HepG2 (cell line): ENCODE measurements around the gene TM9SF2. TPM values are rescaled to one million over a fixed set of nuclear protein-coding genes. Genes with fewer than 3 reads are reported as not detected.

ENCODE experiments used
- ATM ChIP-seq: fragments of 450-650 bp; IDR thresholded peaks from 2 replicates; pipeline ENCODE4 v1.7.1; 2017; ENCODE audit warnings: mild to moderate bottlenecking, borderline replicate concordance
- DRAP1 ChIP-seq: IDR thresholded peaks from 2 replicates; pipeline ENCODE4 v1.6.1; 2016; ENCODE audit warnings: missing genetic modification reagents, missing compliant biosample characterization
- GLI4 ChIP-seq: sonication (generic); formaldehyde crosslinking; IDR thresholded peaks from 2 replicates; pipeline ENCODE4 v1.5.1; 2020; ENCODE audit warnings: missing genetic modification reagents, mild to moderate bottlenecking, moderate library complexity, borderline replicate concordance
- HOXD1 ChIP-seq: sonication (generic); formaldehyde crosslinking; IDR thresholded peaks from 2 replicates; pipeline ENCODE4 v1.5.0; 2020; ENCODE audit warnings: missing genetic modification reagents
- PRDM10 ChIP-seq: sonication (generic); formaldehyde crosslinking; IDR thresholded peaks from 2 replicates; pipeline ENCODE4 v1.4.0; 2020; ENCODE audit warnings: low read depth, missing genetic modification reagents
- RARG ChIP-seq: sonication (generic); formaldehyde crosslinking; IDR thresholded peaks from 2 replicates; pipeline ENCODE4 v1.4.0; 2020; ENCODE audit warnings: low read depth, mild to moderate bottlenecking, missing genetic modification reagents
- REPIN1 ChIP-seq: sonication (generic); formaldehyde crosslinking; IDR thresholded peaks from 2 replicates; pipeline ENCODE4 v1.8.0; 2022; ENCODE audit warnings: missing genetic modification reagents, low read depth, mild to moderate bottlenecking, borderline replicate concordance
- RFX3 ChIP-seq: IDR thresholded peaks from 2 replicates; pipeline ENCODE4 v1.6.1; 2016; ENCODE audit warnings: missing biosample characterization, missing genetic modification reagents
- RORA ChIP-seq: sonication (generic); formaldehyde crosslinking; IDR thresholded peaks from 2 replicates; pipeline ENCODE4 v1.5.0; 2020; ENCODE audit warnings: mild to moderate bottlenecking, missing genetic modification reagents, moderate library complexity
- SAP130 ChIP-seq: IDR thresholded peaks from 2 replicates; pipeline ENCODE4 v1.6.1; 2016; ENCODE audit warnings: low read depth
- U2AF2 ChIP-seq: fragments of 200-400 bp; formaldehyde crosslinking; IDR thresholded peaks from 2 replicates; pipeline ENCODE4 v1.6.1; 2017; ENCODE audit warnings: low read depth, mild to moderate bottlenecking, low read length
- ZFX ChIP-seq: sonication (generic); formaldehyde crosslinking; IDR thresholded peaks from 2 replicates; pipeline ENCODE4 v1.4.0; 2020; ENCODE audit warnings: mild to moderate bottlenecking, low read depth, missing genetic modification reagents, moderate library complexity
- ZNF205 ChIP-seq: IDR thresholded peaks from 2 replicates; pipeline ENCODE4 v1.6.1; 2018; ENCODE audit warnings: missing biosample characterization, missing genetic modification reagents
- ZNF329 ChIP-seq: sonication (generic); formaldehyde crosslinking; IDR thresholded peaks from 2 replicates; pipeline ENCODE4 v1.9.0; 2021; ENCODE audit warnings: low read depth, mild to moderate bottlenecking, missing genetic modification reagents
- ZNF556 ChIP-seq: sonication (generic); formaldehyde crosslinking; IDR thresholded peaks from 2 replicates; pipeline ENCODE4 v1.4.0; 2020; ENCODE audit warnings: mild to moderate bottlenecking, missing genetic modification reagents, borderline replicate concordance
- ZNF790 ChIP-seq: sonication (generic); formaldehyde crosslinking; IDR thresholded peaks from 2 replicates; pipeline ENCODE4 v1.8.0; 2022; ENCODE audit warnings: missing genetic modification reagents, mild to moderate bottlenecking, borderline replicate concordance
- ZNF879 ChIP-seq: sonication (generic); formaldehyde crosslinking; IDR thresholded peaks from 2 replicates; pipeline ENCODE4 v1.8.1; 2023; ENCODE audit warnings: missing genetic modification reagents
- polyA plus RNA-seq, 8 experiments: library from polyadenylated mRNA; depleted of rRNA in 3 of 8; stranded (reverse) in 7 of 8; unstranded in 1 of 8; fragments of >200 nt; fragmentation: Illumina TruSeq in 4 of 8; extraction: Trizol in 4 of 8; gene quantifications; 2 replicates each; pipeline versions ENCODE4 v1.2.1 to v1.2.3, GENCODE V29; 2011 to 2016; ENCODE audit warnings: low read depth in 4 of 8, missing spikeins in 1 of 8, mixed read lengths in 1 of 8; ENCODE audit not compliant: insufficient read depth in 1 of 8
- total RNA-seq, 5 experiments: library from RNA; depleted of rRNA; stranded (reverse); fragments of >200 nt; fragmentation: Illumina TruSeq; extraction: Trizol; gene quantifications; 2 replicates each; pipeline ENCODE4 v1.2.3, GENCODE V29; 2016; ENCODE audit warnings: low read depth in 1 of 5
- TF ChIP-seq, protein P1 (sequence below): sonication (generic); formaldehyde crosslinking; IDR thresholded peaks from 2 replicates; pipeline ENCODE4 v1.4.0; 2020; ENCODE audit warnings: missing genetic modification reagents, mild to moderate bottlenecking, borderline replicate concordance
- TF ChIP-seq, protein P2 (sequence below): sonication (generic); formaldehyde crosslinking; IDR thresholded peaks from 2 replicates; pipeline ENCODE4 v1.5.0; 2020; ENCODE audit warnings: missing genetic modification reagents, mild to moderate bottlenecking, borderline replicate concordance

TM9SF2 gene
- total and polyA plus RNA-seq, 2 of the 13 experiments (the other 11 are each of a cell fraction or from before 2014, with no cell fraction given), result 94.1 to 123 TPM

GRCh38 chr13:99498171-99499161 lies 2.8 kb upstream of the TM9SF2 start (continued):
- TF ChIP-seq, protein P1, sequence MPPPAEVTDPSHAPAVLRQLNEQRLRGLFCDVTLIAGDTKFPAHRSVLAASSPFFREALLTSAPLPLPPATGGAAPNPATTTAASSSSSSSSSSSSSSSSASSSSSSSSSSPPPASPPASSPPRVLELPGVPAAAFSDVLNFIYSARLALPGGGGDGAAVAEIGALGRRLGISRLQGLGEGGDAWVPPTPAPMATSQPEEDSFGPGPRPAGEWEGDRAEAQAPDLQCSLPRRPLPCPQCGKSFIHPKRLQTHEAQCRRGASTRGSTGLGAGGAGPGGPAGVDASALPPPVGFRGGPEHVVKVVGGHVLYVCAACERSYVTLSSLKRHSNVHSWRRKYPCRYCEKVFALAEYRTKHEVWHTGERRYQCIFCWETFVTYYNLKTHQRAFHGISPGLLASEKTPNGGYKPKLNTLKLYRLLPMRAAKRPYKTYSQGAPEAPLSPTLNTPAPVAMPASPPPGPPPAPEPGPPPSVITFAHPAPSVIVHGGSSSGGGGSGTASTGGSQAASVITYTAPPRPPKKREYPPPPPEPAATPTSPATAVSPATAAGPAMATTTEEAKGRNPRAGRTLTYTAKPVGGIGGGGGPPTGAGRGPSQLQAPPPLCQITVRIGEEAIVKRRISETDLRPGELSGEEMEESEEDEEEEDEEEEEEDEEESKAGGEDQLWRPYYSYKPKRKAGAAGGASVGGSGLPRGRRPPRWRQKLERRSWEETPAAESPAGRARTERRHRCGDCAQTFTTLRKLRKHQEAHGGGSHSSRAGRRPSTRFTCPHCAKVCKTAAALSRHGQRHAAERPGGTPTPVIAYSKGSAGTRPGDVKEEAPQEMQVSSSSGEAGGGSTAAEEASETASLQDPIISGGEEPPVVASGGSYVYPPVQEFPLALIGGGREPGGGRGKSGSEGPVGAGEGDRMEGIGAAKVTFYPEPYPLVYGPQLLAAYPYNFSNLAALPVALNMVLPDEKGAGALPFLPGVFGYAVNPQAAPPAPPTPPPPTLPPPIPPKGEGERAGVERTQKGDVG (CRISPR knock-in tag), result 0 out of 2 replicates have a peak, but pooled peaks have one; percentile 71
- peak; percentile 69 for TF ChIP-seq DRAP1 (CRISPR knock-in tag)
- no peak for TF ChIP-seq ZNF790 (CRISPR knock-in tag)
- TF ChIP-seq, protein P2, sequence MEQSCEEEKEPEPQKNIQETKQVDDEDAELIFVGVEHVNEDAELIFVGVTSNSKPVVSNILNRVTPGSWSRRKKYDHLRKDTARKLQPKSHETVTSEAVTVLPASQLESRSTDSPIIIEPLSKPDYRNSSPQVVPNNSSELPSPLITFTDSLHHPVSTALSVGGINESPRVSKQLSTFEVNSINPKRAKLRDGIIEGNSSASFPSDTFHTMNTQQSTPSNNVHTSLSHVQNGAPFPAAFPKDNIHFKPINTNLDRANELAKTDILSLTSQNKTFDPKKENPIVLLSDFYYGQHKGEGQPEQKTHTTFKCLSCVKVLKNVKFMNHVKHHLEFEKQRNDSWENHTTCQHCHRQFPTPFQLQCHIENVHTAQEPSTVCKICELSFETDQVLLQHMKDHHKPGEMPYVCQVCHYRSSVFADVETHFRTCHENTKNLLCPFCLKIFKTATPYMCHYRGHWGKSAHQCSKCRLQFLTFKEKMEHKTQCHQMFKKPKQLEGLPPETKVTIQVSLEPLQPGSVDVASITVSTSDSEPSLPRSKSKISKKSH, result peak; percentile 28; the same call in 1 of the 2 replicates
- TF ChIP-seq ZNF556 (CRISPR knock-in tag), result peak; percentile 54; the same call in 1 of the 2 replicates
- TF ChIP-seq PRDM10 (CRISPR knock-in tag), result no peak; the same call in 1 of the 2 replicates
- TF ChIP-seq ATM, result no peak
- no peak for TF ChIP-seq ZNF879 (CRISPR knock-in tag)
- peak; percentile 66; the same call in 1 of the 2 replicates for TF ChIP-seq RARG (CRISPR knock-in tag)
- TF ChIP-seq REPIN1, result peak; percentile 76; the same call in 1 of the 2 replicates
- no peak for TF ChIP-seq U2AF2
- no peak for TF ChIP-seq HOXD1 (CRISPR knock-in tag)
- 0 out of 2 replicates have a peak, but pooled peaks have one; percentile 39 for TF ChIP-seq ZNF329 (CRISPR knock-in tag)
- no peak; the same call in 1 of the 2 replicates for TF ChIP-seq ZNF205 (CRISPR knock-in tag)
- peak; percentile 70 for TF ChIP-seq ZFX (CRISPR knock-in tag)
- TF ChIP-seq RFX3 (CRISPR knock-in tag), result no peak; the same call in 1 of the 2 replicates
- TF ChIP-seq GLI4, result no peak
- no peak for TF ChIP-seq RORA (CRISPR knock-in tag)
- TF ChIP-seq SAP130 (CRISPR knock-in tag), result peak; percentile 85
